ENCODE data around the gene GPSM1. TPM values are rescaled to one million over a fixed set of nuclear protein-coding genes. Genes with fewer than 3 reads are reported as not detected.
A peak's percentile ranks its signal among the peaks of the same experiment; 100 is the strongest.

Gene GPSM1
- total and polyA plus RNA-seq, 10 donors = 4.5 to 27.9 (median 12.5) TPM

GRCh38 chr9:136313111-136314055, 14.0 kb upstream of the GPSM1 start:
- peaks cover 0 to 38% (median 7%) of the 10 kb centered on the region in 7 donors for H3K27me3 ChIP-seq (replicated peaks in 1 of 7)
- H3K4me1 ChIP-seq = peaks cover 0 to 55% (median 12%) of the 10 kb centered on the region in 6 donors
- intact Hi-C loops (cut with DNase I; ENCODE audit: low total_unique reads) = no loop called here
- no peak for TF ChIP-seq POLR2A (IDR thresholded peaks at IDR 0.05)
- no peak for TF ChIP-seq CTCF (IDR thresholded peaks at IDR 0.05 in 8 of 11, conservative IDR thresholded peaks at IDR 0.05 in 3 of 11)
- TF ChIP-seq POLR2AphosphoS5 (IDR thresholded peaks at IDR 0.05) = no peak
- no peaks in the 10 kb centered on the region for H3K36me3 ChIP-seq
- peaks cover 0 to 24% (median 13%) of the 10 kb centered on the region in 8 donors for H3K9me3 ChIP-seq
- WGBS, 5 donors = 81 to 86% (median 84%) methylated on average over 9 to 18 of the region's 18 CpGs
- no peak for DNase-seq
- no peak overlapping the region for H3K27ac ChIP-seq
- H3K4me3 ChIP-seq = no peak overlapping the region

- no peaks in the 10 kb centered on the region for H3K36me3 ChIP-seq
- TF ChIP-seq POLR2AphosphoS5 (IDR thresholded peaks at IDR 0.05) = no peak
- no peak for TF ChIP-seq CTCF (IDR thresholded peaks at IDR 0.05 in 8 of 11, conservative IDR thresholded peaks at IDR 0.05 in 3 of 11)
- no peak for TF ChIP-seq POLR2A (IDR thresholded peaks at IDR 0.05)
- no peak overlapping the region for H3K27ac ChIP-seq
- intact Hi-C loops (cut with DNase I; ENCODE audit: low total_unique reads) = no loop called here
- peaks cover 0 to 36% (median 7%) of the 10 kb centered on the region in 7 donors for H3K27me3 ChIP-seq (replicated peaks in 1 of 7)
- H3K9me3 ChIP-seq = peaks cover 0 to 24% (median 13%) of the 10 kb centered on the region in 8 donors
- WGBS, 5 donors = 63 to 86% (median 74%) methylated on average over 3 of the region's 3 CpGs
- peaks cover 0 to 56% (median 11%) of the 10 kb centered on the region in 6 donors for H3K4me1 ChIP-seq
- no peak for DNase-seq
- H3K4me3 ChIP-seq = no peak overlapping the region
Measured at GRCh38 chr9:136314056-136314416, 13.3 kb upstream of the GPSM1 start.

GRCh38 chr9:136314944-136315343, 12.4 kb upstream of the GPSM1 start:
- H3K9me3 ChIP-seq = peaks cover 0 to 24% (median 13%) of the 10 kb centered on the region in 8 donors
- DNase-seq = no peak
- H3K36me3 ChIP-seq = no peaks in the 10 kb centered on the region
- 80 to 93% (median 90%) methylated on average over 4 of the region's 4 CpGs for WGBS, 5 donors
- peaks cover 0 to 47% (median 5%) of the 10 kb centered on the region in 6 donors for H3K4me1 ChIP-seq
- H3K27me3 ChIP-seq (replicated peaks in 1 of 7) = peaks cover 0 to 27% (median 7%) of the 10 kb centered on the region in 7 donors
- no peak overlapping the region for H3K4me3 ChIP-seq
- H3K27ac ChIP-seq = no peak overlapping the region
- TF ChIP-seq POLR2AphosphoS5 (IDR thresholded peaks at IDR 0.05) (no peak), CTCF (IDR thresholded peaks at IDR 0.05 in 8 of 11, conservative IDR thresholded peaks at IDR 0.05 in 3 of 11) (no peak), POLR2A (IDR thresholded peaks at IDR 0.05) (no peak)
- intact Hi-C loops (cut with DNase I; ENCODE audit: low total_unique reads) = no loop called here

GRCh38 chr9:136316271-136316751, 11.0 kb upstream of the GPSM1 start:
- peaks cover 0 to 14% (median 0%) of the 10 kb centered on the region in 7 donors for H3K27me3 ChIP-seq (replicated peaks in 1 of 7)
- intact Hi-C loops (cut with DNase I; ENCODE audit: low total_unique reads) = no loop called here
- H3K4me1 ChIP-seq = peaks cover 0 to 33% (median 5%) of the 10 kb centered on the region in 6 donors
- WGBS, 5 donors = 83 to 91% (median 87%) methylated on average over 20 to 23 of the region's 23 CpGs
- TF ChIP-seq POLR2AphosphoS5 (IDR thresholded peaks at IDR 0.05) = no peak
- TF ChIP-seq CTCF (IDR thresholded peaks at IDR 0.05 in 8 of 11, conservative IDR thresholded peaks at IDR 0.05 in 3 of 11) = no peak
- H3K4me3 ChIP-seq = no peak overlapping the region
- H3K9me3 ChIP-seq = peaks cover 0 to 24% (median 13%) of the 10 kb centered on the region in 8 donors
- H3K36me3 ChIP-seq = no peaks in the 10 kb centered on the region
- DNase-seq = no peak
- H3K27ac ChIP-seq = peak overlapping the region in 3 of 8 donors; percentile 6 to 65 (median 16)
